ENCODE data around the gene FOCAD.
A peak's percentile ranks its signal among the peaks of the same experiment; 100 is the strongest.

The FOCAD gene

GRCh38 chr9:20805766-20806165 is 121.7 kb downstream of the FOCAD start:
- DNase-seq, result no peak

- DNase-seq, result no peak
Observed at GRCh38 chr9:20808002-20808401, 123.9 kb downstream of the FOCAD start.

- no peak for DNase-seq
Observed at GRCh38 chr9:20811872-20812271, 127.8 kb downstream of the FOCAD start.

- DNase-seq, result no peak
Observed at GRCh38 chr9:20815923-20816703, 132.1 kb downstream of the FOCAD start.

DNA sequence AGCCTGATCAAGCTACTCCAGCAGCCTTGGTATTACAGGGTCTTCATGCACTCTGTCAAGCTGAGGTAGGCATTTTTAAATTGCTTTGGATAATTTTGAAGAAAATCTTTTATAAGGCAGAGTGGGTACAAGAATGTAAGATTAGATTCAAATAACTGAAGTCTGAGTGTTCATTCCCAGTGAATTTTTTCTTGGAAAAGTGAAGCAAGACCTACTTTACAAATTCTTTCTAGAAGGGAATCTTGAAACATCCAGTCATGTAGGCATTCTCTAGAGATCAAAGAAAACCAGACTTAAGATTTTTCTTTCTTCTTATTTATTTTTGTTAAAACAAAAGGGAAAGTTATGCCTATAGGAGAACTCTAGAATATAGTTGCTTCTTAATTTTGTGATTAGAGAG is 139.0 kb downstream of the FOCAD start:
- no peak for DNase-seq

DNA sequence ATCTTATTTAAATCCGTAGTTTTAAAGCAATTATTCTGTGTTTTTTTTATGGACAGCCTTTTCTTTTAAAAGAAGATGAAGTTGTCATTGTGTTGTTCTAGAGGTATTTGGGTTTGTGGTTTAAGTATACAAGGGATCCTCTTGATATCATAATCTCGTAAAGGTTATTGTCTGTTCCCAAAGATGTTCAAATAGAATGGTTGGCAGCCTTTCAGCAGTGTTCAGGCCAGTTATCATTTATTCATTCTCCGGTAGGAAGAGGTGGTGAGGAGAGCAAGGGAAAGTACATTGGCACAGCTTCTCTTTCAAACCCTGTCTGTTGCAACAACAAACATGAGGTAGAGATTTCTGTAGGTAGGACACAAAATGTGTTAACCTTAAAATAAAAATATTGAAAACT is 147.0 kb downstream of the FOCAD start:
- DNase-seq, result no peak

GRCh38 chr9:20832775-20833174 is 148.7 kb downstream of the FOCAD start:
- no peak for DNase-seq

DNA sequence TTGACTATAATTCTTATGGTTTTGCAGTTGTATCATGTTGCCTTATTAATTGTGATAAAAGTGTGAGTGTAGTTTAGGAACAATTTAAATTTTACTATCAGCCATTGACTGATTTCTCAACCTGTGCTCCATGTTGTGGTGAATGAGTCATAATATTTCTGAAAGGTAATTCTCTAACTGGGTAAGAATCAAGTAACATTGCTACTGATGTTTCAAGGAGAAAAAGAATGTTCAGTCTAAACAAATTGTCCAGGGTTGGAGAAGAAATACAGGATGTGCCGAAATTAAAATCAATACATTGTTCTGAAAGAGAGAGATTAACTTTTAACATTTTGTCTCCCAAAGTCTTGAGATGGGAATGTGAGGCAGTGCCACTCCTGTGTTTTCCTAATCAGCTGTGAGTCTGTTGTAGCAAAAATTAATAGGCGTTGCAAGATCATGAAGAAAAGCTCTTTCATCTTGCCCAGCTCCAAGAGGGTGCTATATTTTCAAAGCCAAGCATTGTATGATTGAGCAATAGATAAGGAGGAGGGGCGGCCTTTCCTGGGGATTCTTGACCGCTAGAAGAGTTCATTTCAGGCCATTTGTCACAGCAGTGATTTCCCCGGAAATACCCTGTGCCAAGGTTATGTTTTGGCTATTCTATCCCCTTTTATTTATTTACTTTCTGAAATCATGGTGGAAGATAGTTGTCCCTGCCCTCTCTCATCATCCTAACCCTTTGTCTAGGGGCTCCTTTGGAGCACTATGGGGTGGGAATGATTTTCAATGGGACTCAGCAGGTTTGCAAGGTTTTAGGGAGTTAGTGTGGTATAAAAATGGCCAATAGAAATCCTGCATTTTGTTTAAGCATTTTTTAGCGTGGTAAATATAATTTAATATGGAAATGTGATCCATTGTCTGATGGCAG is 151.6 kb downstream of the FOCAD start:
- no peak for DNase-seq

- DNase-seq, result no peak
Observed at GRCh38 chr9:20837166-20837565, 153.1 kb downstream of the FOCAD start.

DNA sequence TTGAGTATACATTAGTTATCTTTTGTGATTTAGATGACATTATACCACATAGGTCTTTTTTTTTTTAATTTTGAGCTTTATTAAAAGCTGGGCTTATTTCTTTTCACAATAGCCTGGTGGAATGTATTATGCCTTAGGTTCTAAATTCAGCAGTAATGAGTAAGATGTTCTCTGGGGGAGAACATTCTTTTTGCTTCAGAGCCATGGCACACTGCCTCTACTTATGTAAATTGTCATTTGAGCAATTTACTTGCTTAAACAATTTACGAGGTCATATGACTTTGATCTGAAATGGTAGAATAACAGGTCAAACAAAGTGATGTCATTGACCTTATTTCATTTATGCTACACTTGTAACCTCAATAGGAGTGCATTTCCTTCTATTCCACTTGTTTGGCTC is 154.2 kb downstream of the FOCAD start:
- no peak for DNase-seq

GRCh38 chr9:20844916-20845315 is 160.9 kb downstream of the FOCAD start:
- no peak for DNase-seq

GRCh38 chr9:20848490-20848889 is 164.4 kb downstream of the FOCAD start:
- no peak for DNase-seq

DNA sequence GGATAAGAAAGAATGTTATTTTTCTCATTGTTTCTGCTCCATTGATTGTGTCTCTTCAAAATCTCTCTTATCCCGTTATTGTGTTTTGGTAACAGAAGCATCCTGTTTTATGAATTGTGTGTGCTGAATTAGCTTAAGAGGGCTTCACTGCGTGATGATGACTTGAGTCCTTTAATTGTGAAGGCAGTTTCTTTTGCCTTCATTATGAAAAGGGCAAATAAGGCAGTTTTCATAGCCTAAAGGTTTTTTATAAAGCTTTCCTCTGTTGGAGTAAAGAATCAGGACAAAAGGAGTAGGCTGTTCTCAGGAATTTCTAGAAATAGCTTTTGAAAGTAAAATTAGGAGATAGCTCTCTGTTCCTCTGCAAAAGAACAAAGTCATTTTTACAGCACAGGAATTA is 169.8 kb downstream of the FOCAD start:
- no peak for DNase-seq

DNA sequence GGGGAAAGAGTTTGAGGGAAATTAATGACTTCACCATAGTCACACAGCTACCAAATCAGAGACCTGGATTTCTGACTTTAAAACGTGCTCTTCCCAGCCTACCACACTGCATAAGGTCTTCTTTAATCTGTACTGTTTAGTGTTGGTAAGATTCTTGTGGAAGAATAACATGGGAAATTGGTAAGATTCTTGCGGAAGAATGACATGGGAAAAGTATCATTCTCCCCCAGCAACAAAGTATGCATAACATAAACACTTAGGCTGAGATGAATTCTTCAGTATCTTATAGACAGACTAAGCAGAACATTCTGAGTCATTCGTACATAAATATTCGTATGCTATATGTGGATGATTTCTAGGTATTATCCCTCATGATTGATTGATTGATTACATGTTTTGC is 170.4 kb downstream of the FOCAD start:
- DNase-seq, result no peak

GRCh38 chr9:20863945-20864344 is 179.9 kb downstream of the FOCAD start:
- no peak for DNase-seq

DNA sequence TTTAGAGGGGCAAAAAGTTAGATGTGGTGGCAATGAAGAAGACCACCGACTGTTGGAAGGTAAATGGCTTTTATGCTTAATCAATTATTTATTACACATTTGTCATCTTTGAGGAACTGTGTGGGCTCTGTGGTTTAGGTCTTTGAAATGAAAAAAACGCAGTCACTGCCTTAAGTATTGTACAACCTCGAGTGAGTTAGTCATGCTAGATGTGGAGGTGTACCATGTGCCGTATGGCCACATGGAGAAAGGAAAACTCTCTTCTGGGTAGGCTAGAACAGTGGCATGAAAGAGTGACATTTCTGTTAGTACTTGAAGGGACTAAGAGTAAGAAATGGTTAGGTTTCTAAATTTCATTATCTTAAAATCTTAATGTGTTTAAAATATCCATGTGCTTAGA is 181.3 kb downstream of the FOCAD start:
- no peak for DNase-seq

- DNase-seq, result no peak
Observed at GRCh38 chr9:20870115-20870514, 186.1 kb downstream of the FOCAD start.

DNA sequence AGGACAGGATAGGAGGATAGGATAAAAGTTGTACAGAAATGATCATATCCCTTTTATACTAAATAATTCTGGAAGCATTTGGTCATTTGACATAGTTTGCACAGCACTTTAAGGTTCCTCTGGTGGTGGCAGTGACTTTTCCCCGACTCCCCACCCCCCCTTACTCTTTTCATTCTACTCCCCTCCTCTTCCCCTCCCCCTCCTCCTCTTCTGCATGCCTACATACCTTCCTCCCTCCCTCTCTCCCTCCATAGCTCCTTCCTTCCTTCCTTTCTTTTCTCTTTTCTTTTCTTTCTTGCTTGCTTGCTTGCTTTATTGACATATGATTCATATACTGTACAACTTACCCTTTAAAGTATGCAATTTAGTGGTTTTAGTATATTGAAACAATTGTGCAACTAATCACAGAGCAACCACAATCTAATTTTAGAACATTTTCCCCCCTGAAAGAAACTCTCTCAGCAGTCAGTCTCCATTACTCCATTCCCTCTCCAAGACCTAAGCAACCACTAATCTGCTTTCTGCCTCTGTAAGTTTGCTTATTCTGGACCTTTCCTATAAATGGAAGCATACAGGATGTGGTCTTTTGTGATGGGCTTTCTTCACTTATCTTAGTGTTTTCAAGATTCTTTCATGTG is 188.4 kb downstream of the FOCAD start:
- no peak for DNase-seq

- DNase-seq, result no peak
Observed at GRCh38 chr9:20873240-20873865, 189.3 kb downstream of the FOCAD start.

GRCh38 chr9:20880271-20880670 is 196.2 kb downstream of the FOCAD start:
- DNase-seq, result no peak

- DNase-seq, result no peak
Observed at GRCh38 chr9:20880675-20881074, 196.6 kb downstream of the FOCAD start.

GRCh38 chr9:20884985-20885593 is 201.0 kb downstream of the FOCAD start:
- DNase-seq, result peak; percentile 45
